ENCODE data around the gene RANBP3L.
"Not testable (repeated sequence)": the region's sequence is repeated elsewhere in the genome, so short reads cannot be mapped to it uniquely, and the experiment has no call there.

RANBP3L gene

GRCh38 chr5:36285837-36286615, 15.7 kb downstream of the RANBP3L start:
- no peak for DNase-seq (ENCODE audit: low read depth in 2 of 2)

GRCh38 chr5:36283775-36284174, 17.9 kb downstream of the RANBP3L start:
- not testable (repeated sequence) for DNase-seq (ENCODE audit: low read depth in 2 of 2)

GRCh38 chr5:36281626-36282025, 20.1 kb downstream of the RANBP3L start:
- no peak for DNase-seq (ENCODE audit: low read depth in 2 of 2)

GRCh38 chr5:36279054-36279698, 22.5 kb downstream of the RANBP3L start:
- no peak for DNase-seq (ENCODE audit: low read depth in 2 of 2)

- no peak for DNase-seq (ENCODE audit: low read depth in 2 of 2)
Observed at GRCh38 chr5:36277521-36278176, 24.1 kb downstream of the RANBP3L start.

GRCh38 chr5:36276864-36277263, 24.8 kb downstream of the RANBP3L start:
- DNase-seq (ENCODE audit: low read depth in 2 of 2), result no peak

GRCh38 chr5:36273809-36274526, 27.7 kb downstream of the RANBP3L start:
- DNase-seq (ENCODE audit: low read depth in 2 of 2), result no peak

GRCh38 chr5:36272136-36272690, 29.5 kb downstream of the RANBP3L start:
- DNase-seq (ENCODE audit: low read depth in 2 of 2), result no peak

GRCh38 chr5:36270876-36271575, 30.7 kb downstream of the RANBP3L start:
- no peak for DNase-seq (ENCODE audit: low read depth in 2 of 2)

- DNase-seq (ENCODE audit: low read depth in 2 of 2), result no peak
Observed at GRCh38 chr5:36270175-36270574, 31.5 kb downstream of the RANBP3L start.

- no peak for DNase-seq (ENCODE audit: low read depth in 2 of 2)
Observed at GRCh38 chr5:36269478-36269877, 32.2 kb downstream of the RANBP3L start.

- no peak for DNase-seq (ENCODE audit: low read depth in 2 of 2)
Observed at GRCh38 chr5:36267905-36268304, 33.8 kb downstream of the RANBP3L start.

- DNase-seq (ENCODE audit: low read depth in 2 of 2), result no peak
Observed at GRCh38 chr5:36264202-36264760, 37.4 kb downstream of the RANBP3L start.

- DNase-seq (ENCODE audit: low read depth in 2 of 2), result no peak
Observed at GRCh38 chr5:36261186-36261585, 40.5 kb downstream of the RANBP3L start.

GRCh38 chr5:36253575-36253974, 48.1 kb downstream of the RANBP3L start:
- no peak for DNase-seq (ENCODE audit: low read depth in 2 of 2)

GRCh38 chr5:36252722-36253365, 48.9 kb downstream of the RANBP3L start:
- no peak for DNase-seq (ENCODE audit: low read depth in 2 of 2)

GRCh38 chr5:36251218-36251617, 50.5 kb downstream of the RANBP3L start:
- no peak for DNase-seq (ENCODE audit: low read depth in 2 of 2)

GRCh38 chr5:36250427-36250826, 51.3 kb downstream of the RANBP3L start:
- no peak for DNase-seq (ENCODE audit: low read depth in 2 of 2)

- no peak for DNase-seq (ENCODE audit: low read depth in 2 of 2)
Observed at GRCh38 chr5:36246036-36246800, 55.5 kb downstream of the RANBP3L start.

GRCh38 chr5:36244076-36244475, 57.6 kb downstream of the RANBP3L start:
- no peak for DNase-seq (ENCODE audit: low read depth in 2 of 2)

All from stimulated activated CD4-positive, alpha-beta T cell treated with anti-CD3 and anti-CD28 coated beads, Interleukin-12 subunit alpha, Interleukin-12 subunit beta, amount 100 ng/mL, for 24 hours (primary cell).